HepG2 (cell line): ENCODE results near the gene NPDC1. TPM values are rescaled to one million over a fixed set of nuclear protein-coding genes. Genes with fewer than 3 reads are reported as not detected.

Source experiments
- AFF4 ChIP-seq: sonication (generic); formaldehyde crosslinking; IDR thresholded peaks from 2 replicates; pipeline ENCODE4 v1.4.0; 2020; ENCODE audit warnings: missing genetic modification reagents
- CTCF ChIP-seq: sonication (generic); formaldehyde crosslinking; IDR thresholded peaks from 2 replicates; pipeline ENCODE4 v1.5.0; 2020; ENCODE audit warnings: mild to moderate bottlenecking, missing genetic modification reagents, moderate library complexity
- FOXP4 ChIP-seq: sonication (generic); formaldehyde crosslinking; IDR thresholded peaks from 2 replicates; pipeline ENCODE4 v1.4.0; 2020; ENCODE audit warnings: missing genetic modification reagents
- GABPA ChIP-seq, 2 experiments: IDR thresholded peaks; 2 replicates each; pipeline ENCODE4 v1.6.1; 2011 to 2016; ENCODE audit warnings: low read depth in 2 of 2, low read length in 1 of 2, missing biosample characterization in 1 of 2, missing genetic modification characterization in 1 of 2
- JUNB ChIP-seq: sonication (generic); formaldehyde crosslinking; IDR thresholded peaks from 2 replicates; pipeline ENCODE4 v1.8.0; 2022; ENCODE audit warnings: missing genetic modification reagents, mild to moderate bottlenecking, borderline replicate concordance
- KDM1A ChIP-seq: IDR thresholded peaks from 2 replicates; pipeline ENCODE4 v1.6.1; 2016; ENCODE audit warnings: missing compliant biosample characterization
- NFYC ChIP-seq: IDR thresholded peaks from 2 replicates; pipeline ENCODE4 v1.6.1; 2016; ENCODE audit warnings: missing genetic modification reagents, missing compliant biosample characterization
- RFX5 ChIP-seq: IDR thresholded peaks from 2 replicates; pipeline ENCODE4 v1.6.1; 2011; ENCODE audit warnings: low read depth, low read length, improper control_type of control experiment
- SRSF9 ChIP-seq: fragments of 200-400 bp; formaldehyde crosslinking; IDR thresholded peaks from 2 replicates; pipeline ENCODE4 v1.6.1; 2018; ENCODE audit warnings: borderline replicate concordance, mild to moderate bottlenecking, low read depth, low read length; ENCODE audit not compliant: insufficient read depth, poor library complexity, severe bottlenecking
- TFE3 ChIP-seq: IDR thresholded peaks from 2 replicates; pipeline ENCODE4 v1.6.1; 2016
- ZBTB25 ChIP-seq: IDR thresholded peaks from 2 replicates; pipeline ENCODE4 v1.6.1; 2018; ENCODE audit warnings: missing genetic modification reagents
- ZMYM4 ChIP-seq: sonication (generic); formaldehyde crosslinking; IDR thresholded peaks from 2 replicates; pipeline ENCODE4 v1.8.1; 2023; ENCODE audit warnings: mild to moderate bottlenecking, missing genetic modification reagents
- ZNF281 ChIP-seq: sonication (generic); formaldehyde crosslinking; IDR thresholded peaks from 2 replicates; pipeline ENCODE4 v1.4.0; 2020; ENCODE audit warnings: missing genetic modification reagents, borderline replicate concordance
- ZNF660 ChIP-seq: sonication (generic); formaldehyde crosslinking; IDR thresholded peaks from 2 replicates; pipeline ENCODE4 v1.5.1; 2020; ENCODE audit warnings: mild to moderate bottlenecking, low read depth, missing genetic modification reagents, borderline replicate concordance
- ZNF740 ChIP-seq: sonication (generic); formaldehyde crosslinking; IDR thresholded peaks from 2 replicates; pipeline ENCODE4 v1.4.0; 2020; ENCODE audit warnings: missing genetic modification reagents
- polyA plus RNA-seq, 8 experiments: library from polyadenylated mRNA; depleted of rRNA in 3 of 8; stranded (reverse) in 7 of 8; unstranded in 1 of 8; fragments of >200 nt; fragmentation: Illumina TruSeq in 4 of 8; extraction: Trizol in 4 of 8; gene quantifications; 2 replicates each; pipeline versions ENCODE4 v1.2.1 to v1.2.3, GENCODE V29; 2011 to 2016; ENCODE audit warnings: low read depth in 4 of 8, missing spikeins in 1 of 8, mixed read lengths in 1 of 8; ENCODE audit not compliant: insufficient read depth in 1 of 8
- total RNA-seq, 5 experiments: library from RNA; depleted of rRNA; stranded (reverse); fragments of >200 nt; fragmentation: Illumina TruSeq; extraction: Trizol; gene quantifications; 2 replicates each; pipeline ENCODE4 v1.2.3, GENCODE V29; 2016; ENCODE audit warnings: low read depth in 1 of 5

Gene NPDC1
- total and polyA plus RNA-seq, 2 of the 13 experiments (the other 11 are each of a cell fraction or from before 2014, with no cell fraction given): 0.84 to 5.4 TPM

GRCh38 chr9:137054932-137055384 is 9.0 kb upstream of the NPDC1 start (continued):
- no peak for TF ChIP-seq TFE3
- no peak for TF ChIP-seq RFX5
- no peak for TF ChIP-seq GABPA (IDR thresholded peaks at IDR 0.05; ENCODE audit: low read depth, low read length)
- TF ChIP-seq GABPA (CRISPR knock-in tag; IDR thresholded peaks at IDR 0.05; ENCODE audit: low read depth): no peak
- no peak; the same call in 1 of the 2 replicates for TF ChIP-seq ZBTB25 (CRISPR knock-in tag)
- no peak for TF ChIP-seq ZNF281 (CRISPR knock-in tag)
- TF ChIP-seq KDM1A (CRISPR knock-in tag): no peak
- TF ChIP-seq ZNF740: peak; percentile 16; the same call in 1 of the 2 replicates
- TF ChIP-seq AFF4 (CRISPR knock-in tag): no peak; the same call in 1 of the 2 replicates
- no peak for TF ChIP-seq SRSF9
- no peak for TF ChIP-seq CTCF (CRISPR knock-in tag)
- TF ChIP-seq ZMYM4: no peak
- TF ChIP-seq FOXP4 (CRISPR knock-in tag): no peak
- TF ChIP-seq NFYC (CRISPR knock-in tag): no peak
- no peak for TF ChIP-seq JUNB
- no peak for TF ChIP-seq ZNF660 (CRISPR knock-in tag)
